Vagina (tissue), 2 donors: ENCODE results near the gene MINDY4B. TPM values are rescaled to one million over a fixed set of nuclear protein-coding genes. Genes with fewer than 3 reads are reported as not detected.

Experiments
- DNase-seq, 2 donors: peaks; one replicate each; pipeline ENCODE4 v3.0.0-alpha.2; 2017; ENCODE audit errors: extremely low spot score in 2 of 2
- H3K27ac ChIP-seq: fragments of 200-600 bp; sonication (generic); one replicate; pipeline ENCODE4 v1.5.1; 2019
- H3K27me3 ChIP-seq: fragments of 200-600 bp; sonication (generic); one replicate; pipeline ENCODE4 v1.5.1; 2019
- H3K36me3 ChIP-seq, 2 donors: fragments of 200-600 bp; sonication (generic); one replicate each; pipeline ENCODE4 v1.5.1; 2017 to 2019
- H3K4me1 ChIP-seq: fragments of 200-600 bp; sonication (generic); one replicate; pipeline ENCODE4 v1.5.1; 2019
- H3K4me3 ChIP-seq, 2 donors: fragments of 200-600 bp; sonication (generic); 1 replicate in 1 of 2; 2 replicates in 1 of 2; pipeline ENCODE4 v1.5.1; 2016 to 2019
- H3K9me3 ChIP-seq: fragments of 200-600 bp; sonication (generic); one replicate; pipeline ENCODE4 v1.5.1; 2019
- POLR2A ChIP-seq, 2 donors: fragments of 450-650 bp; IDR thresholded peaks; one replicate each; pipeline ENCODE4 v1.6.1; 2017; ENCODE audit warnings: antibody characterized with exemption in 2 of 2, mild to moderate bottlenecking in 2 of 2, moderate library complexity in 2 of 2
- POLR2AphosphoS5 ChIP-seq, 2 donors: sonication (generic); formaldehyde crosslinking; IDR thresholded peaks; one replicate each; pipeline ENCODE4 v1.9.0; 2017; ENCODE audit warnings: antibody characterized with exemption in 2 of 2, mild to moderate bottlenecking in 2 of 2, low read depth in 1 of 2; ENCODE audit not compliant: insufficient read depth in 1 of 2
- intact Hi-C: fragments of 100-400 bp; cut with DNase I; formaldehyde crosslinking; loops from one replicate; pipeline ENCODE4 v1.15.1; 2023
- total RNA-seq: library from RNA; depleted of rRNA; stranded (reverse); fragments of >200 nt; gene quantifications from one replicate; pipeline ENCODE4 v1.2.3, GENCODE V29; 2016
- TF ChIP-seq, protein P1 (sequence below), 3 experiments: fragments of 450-650 bp in 2 of 3; fragments of 200-600 bp in 1 of 3; sonication (generic) in 1 of 3; IDR thresholded peaks; one replicate each; pipeline ENCODE4 v1.5.1; 2017 to 2019; ENCODE audit warnings: antibody characterized with exemption in 3 of 3, mild to moderate bottlenecking in 2 of 3, moderate library complexity in 2 of 3

MINDY4B gene
- total RNA-seq, 1 donor from 2014 or later: not detected

GRCh38 chr3:150828997-150829396 lies 76.2 kb downstream of the MINDY4B start:
- Histone ChIP-seq H3K4me3 (no peak overlapping the region), H3K36me3 (no peaks in the 10 kb centered on the region), H3K9me3 (no peaks in the 10 kb centered on the region), H3K27me3 (no peaks in the 10 kb centered on the region), H3K27ac (no peak overlapping the region), H3K4me1 (no peaks in the 10 kb centered on the region)
- TF ChIP-seq POLR2AphosphoS5 (IDR thresholded peaks at IDR 0.05; ENCODE audit: insufficient read depth in 1 of 2, low read depth in 1 of 2) (no peak), POLR2A (IDR thresholded peaks at IDR 0.05) (no peak)
- TF ChIP-seq, protein P1, sequence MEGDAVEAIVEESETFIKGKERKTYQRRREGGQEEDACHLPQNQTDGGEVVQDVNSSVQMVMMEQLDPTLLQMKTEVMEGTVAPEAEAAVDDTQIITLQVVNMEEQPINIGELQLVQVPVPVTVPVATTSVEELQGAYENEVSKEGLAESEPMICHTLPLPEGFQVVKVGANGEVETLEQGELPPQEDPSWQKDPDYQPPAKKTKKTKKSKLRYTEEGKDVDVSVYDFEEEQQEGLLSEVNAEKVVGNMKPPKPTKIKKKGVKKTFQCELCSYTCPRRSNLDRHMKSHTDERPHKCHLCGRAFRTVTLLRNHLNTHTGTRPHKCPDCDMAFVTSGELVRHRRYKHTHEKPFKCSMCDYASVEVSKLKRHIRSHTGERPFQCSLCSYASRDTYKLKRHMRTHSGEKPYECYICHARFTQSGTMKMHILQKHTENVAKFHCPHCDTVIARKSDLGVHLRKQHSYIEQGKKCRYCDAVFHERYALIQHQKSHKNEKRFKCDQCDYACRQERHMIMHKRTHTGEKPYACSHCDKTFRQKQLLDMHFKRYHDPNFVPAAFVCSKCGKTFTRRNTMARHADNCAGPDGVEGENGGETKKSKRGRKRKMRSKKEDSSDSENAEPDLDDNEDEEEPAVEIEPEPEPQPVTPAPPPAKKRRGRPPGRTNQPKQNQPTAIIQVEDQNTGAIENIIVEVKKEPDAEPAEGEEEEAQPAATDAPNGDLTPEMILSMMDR (IDR thresholded peaks at IDR 0.05): no peak
- intact Hi-C loops: no loop called here
- no peak for DNase-seq

GRCh38 chr3:150828261-150828660 lies 77.0 kb downstream of the MINDY4B start:
- intact Hi-C loops: no loop called here

DNA sequence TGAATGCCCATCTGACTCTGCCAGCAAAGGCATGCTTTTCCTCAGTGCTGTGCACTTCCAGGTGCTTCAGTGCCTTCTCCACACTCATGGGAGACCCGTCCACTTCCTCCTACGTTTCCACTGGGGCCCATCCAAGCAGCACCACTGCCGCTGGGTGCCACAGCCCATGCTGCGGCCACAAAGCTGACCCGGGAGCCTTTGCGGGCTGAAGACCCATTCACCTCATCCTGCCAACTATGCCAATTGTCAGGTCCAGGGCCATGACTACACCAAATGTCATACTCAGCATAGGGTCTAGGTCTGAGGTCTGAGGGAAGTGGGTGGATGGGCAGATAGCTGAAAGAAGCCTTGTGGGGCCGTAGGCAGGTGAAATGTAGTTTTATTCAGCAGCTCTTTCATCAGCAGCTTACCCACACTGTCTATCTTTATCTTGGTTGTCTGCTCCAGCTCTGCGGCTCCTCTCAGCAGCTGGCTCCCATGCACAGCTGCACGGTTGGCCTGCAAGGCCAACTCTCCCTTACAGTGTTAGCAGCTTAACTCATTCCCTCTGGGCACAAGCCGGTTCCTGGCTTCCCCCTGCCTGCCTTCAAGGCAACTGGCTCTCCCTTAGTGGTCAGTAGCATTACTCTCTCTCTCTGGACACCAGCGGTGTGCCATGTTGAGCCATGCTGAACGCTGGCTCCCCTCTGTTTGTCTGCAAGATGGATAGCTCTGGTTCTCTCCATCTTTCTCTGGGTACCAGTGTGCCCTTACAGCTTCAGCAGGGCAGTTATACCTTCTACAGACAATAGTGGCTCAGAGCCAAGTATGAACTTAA lies 78.6 kb downstream of the MINDY4B start:
- intact Hi-C loops: no loop called here
- H3K4me1 ChIP-seq: no peaks in the 10 kb centered on the region
- no peak overlapping the region for H3K4me3 ChIP-seq
- no peaks in the 10 kb centered on the region for H3K27me3 ChIP-seq
- TF ChIP-seq, protein P1 (IDR thresholded peaks at IDR 0.05): no peak
- TF ChIP-seq POLR2A (IDR thresholded peaks at IDR 0.05): no peak
- H3K27ac ChIP-seq: no peak overlapping the region
- no peaks in the 10 kb centered on the region for H3K36me3 ChIP-seq
- H3K9me3 ChIP-seq: no peaks in the 10 kb centered on the region
- no peak for DNase-seq

More at GRCh38 chr3:150828261-150828660, 77.0 kb downstream of the MINDY4B start:
- Histone ChIP-seq H3K27me3 (no peaks in the 10 kb centered on the region), H3K27ac (no peak overlapping the region), H3K9me3 (no peaks in the 10 kb centered on the region), H3K36me3 (no peaks in the 10 kb centered on the region), H3K4me3 (no peak overlapping the region), H3K4me1 (no peaks in the 10 kb centered on the region)
- no peak for DNase-seq
- no peak for TF ChIP-seq POLR2A (IDR thresholded peaks at IDR 0.05)
- TF ChIP-seq, protein P1 (IDR thresholded peaks at IDR 0.05): no peak
- TF ChIP-seq POLR2AphosphoS5 (IDR thresholded peaks at IDR 0.05; ENCODE audit: insufficient read depth in 1 of 2, low read depth in 1 of 2): no peak

DNA sequence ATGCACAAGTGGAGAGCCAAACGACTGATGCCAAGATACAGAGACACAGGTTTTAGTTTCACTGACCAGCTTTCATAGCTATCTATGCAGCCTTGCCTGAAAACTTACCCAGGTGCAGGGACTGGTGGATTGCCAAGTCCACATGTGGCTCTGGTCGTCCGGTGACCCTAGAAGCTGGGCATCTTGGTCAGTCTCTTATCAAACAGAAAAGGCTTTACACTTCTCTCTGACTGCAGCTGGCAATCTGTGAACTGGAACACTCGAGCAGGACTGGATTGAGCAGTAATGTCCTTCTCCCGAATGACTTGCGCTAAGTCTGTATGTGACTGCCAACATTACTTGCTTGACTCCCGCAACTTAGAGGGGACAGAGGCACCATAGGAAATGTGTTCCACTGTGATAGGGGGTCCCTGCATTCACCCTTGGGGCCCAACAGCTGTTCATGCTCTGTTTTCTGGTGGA lies 79.3 kb downstream of the MINDY4B start:
- Histone ChIP-seq H3K27me3 (no peaks in the 10 kb centered on the region), H3K9me3 (no peaks in the 10 kb centered on the region), H3K4me3 (no peak overlapping the region), H3K4me1 (no peaks in the 10 kb centered on the region), H3K36me3 (no peaks in the 10 kb centered on the region), H3K27ac (no peak overlapping the region)
- intact Hi-C loops: no loop called here
- TF ChIP-seq, protein P1 (IDR thresholded peaks at IDR 0.05): no peak
- DNase-seq: no peak

- intact Hi-C loops: no loop called here
- H3K4me1 ChIP-seq: no peaks in the 10 kb centered on the region
- no peaks in the 10 kb centered on the region for H3K36me3 ChIP-seq
- no peaks in the 10 kb centered on the region for H3K9me3 ChIP-seq
- no peak for DNase-seq
- H3K27me3 ChIP-seq: no peaks in the 10 kb centered on the region
- TF ChIP-seq, protein P1 (IDR thresholded peaks at IDR 0.05): no peak
- TF ChIP-seq POLR2AphosphoS5 (IDR thresholded peaks at IDR 0.05; ENCODE audit: insufficient read depth in 1 of 2, low read depth in 1 of 2): no peak
- no peak for TF ChIP-seq POLR2A (IDR thresholded peaks at IDR 0.05)
- H3K4me3 ChIP-seq: no peak overlapping the region
- no peak overlapping the region for H3K27ac ChIP-seq
Observed at GRCh38 chr3:150825192-150825915, 79.9 kb downstream of the MINDY4B start.
